ENCODE results near the gene DLG2. TPM values are rescaled to one million over a fixed set of nuclear protein-coding genes. Genes with fewer than 3 reads are reported as not detected.

DLG2 gene
- total RNA-seq, 3 donors from 2014 or later = 4.3 to 12.3 (median 6.9) TPM

GRCh38 chr11:84290647-84291046 is 1336.5 kb downstream of the DLG2 start:
- no peak for DNase-seq (ENCODE audit: low spot score in 2 of 2)
- Histone ChIP-seq H3K27ac (no peak overlapping the region), H3K27me3 (no peaks in the 10 kb centered on the region), H3K4me1 (no peaks in the 10 kb centered on the region), H3K36me3 (no peaks in the 10 kb centered on the region), H3K4me3 (no peak overlapping the region), H3K9me3 (no peaks in the 10 kb centered on the region)
- intact Hi-C loops (cut with DNase I; ENCODE audit: low total_unique reads) = no loop called here
- TF ChIP-seq CTCF (IDR thresholded peaks at IDR 0.05) = no peak
- TF ChIP-seq POLR2A (IDR thresholded peaks at IDR 0.05) = no peak
- no peak for TF ChIP-seq POLR2AphosphoS5 (IDR thresholded peaks at IDR 0.05)

GRCh38 chr11:84289381-84289906 is 1337.7 kb downstream of the DLG2 start:
- no peaks in the 10 kb centered on the region for H3K36me3 ChIP-seq
- no peak for DNase-seq (ENCODE audit: low spot score in 2 of 2)

DNA sequence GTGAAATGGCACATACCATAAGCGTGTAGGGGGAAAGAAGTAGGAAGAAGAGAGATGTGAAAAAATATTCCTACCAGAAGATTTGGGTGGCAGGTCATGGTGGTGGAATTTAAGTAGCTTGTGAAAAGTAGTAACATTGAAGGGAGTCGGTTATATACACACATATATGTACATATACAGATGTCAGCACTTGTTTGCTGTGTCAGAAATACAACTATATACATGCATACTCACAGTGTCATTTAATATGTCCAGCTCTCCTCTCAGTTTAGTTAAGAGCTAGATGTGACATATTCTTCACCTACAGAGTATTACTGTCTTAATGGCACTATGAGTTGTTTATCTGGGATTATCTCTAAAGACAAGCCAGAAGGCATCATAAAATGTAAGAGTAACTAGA is 1353.6 kb downstream of the DLG2 start:
- H3K27ac ChIP-seq = no peak overlapping the region
- TF ChIP-seq POLR2A (IDR thresholded peaks at IDR 0.05) = no peak
- no peak for DNase-seq (ENCODE audit: low spot score in 2 of 2)
- H3K4me1 ChIP-seq = no peaks in the 10 kb centered on the region
- no peaks in the 10 kb centered on the region for H3K9me3 ChIP-seq
- H3K36me3 ChIP-seq = no peaks in the 10 kb centered on the region
- H3K27me3 ChIP-seq = no peaks in the 10 kb centered on the region
- intact Hi-C loops (cut with DNase I; ENCODE audit: low total_unique reads) = no loop called here
- H3K4me3 ChIP-seq = no peak overlapping the region

More at GRCh38 chr11:84289381-84289906, 1337.7 kb downstream of the DLG2 start:
- no peak for TF ChIP-seq CTCF (IDR thresholded peaks at IDR 0.05)
- TF ChIP-seq POLR2A (IDR thresholded peaks at IDR 0.05) = no peak
- no peak for TF ChIP-seq POLR2AphosphoS5 (IDR thresholded peaks at IDR 0.05)
- Histone ChIP-seq H3K27me3 (no peaks in the 10 kb centered on the region), H3K4me1 (no peaks in the 10 kb centered on the region), H3K27ac (no peak overlapping the region), H3K4me3 (no peak overlapping the region), H3K9me3 (no peaks in the 10 kb centered on the region)
- intact Hi-C loops (cut with DNase I; ENCODE audit: low total_unique reads) = no loop called here

GRCh38 chr11:84270466-84270865 is 1356.7 kb downstream of the DLG2 start:
- TF ChIP-seq CTCF (IDR thresholded peaks at IDR 0.05) (no peak), POLR2A (IDR thresholded peaks at IDR 0.05) (no peak), POLR2AphosphoS5 (IDR thresholded peaks at IDR 0.05) (no peak)
- intact Hi-C loops (cut with DNase I; ENCODE audit: low total_unique reads) = no loop called here
- H3K36me3 ChIP-seq = no peaks in the 10 kb centered on the region

DNA sequence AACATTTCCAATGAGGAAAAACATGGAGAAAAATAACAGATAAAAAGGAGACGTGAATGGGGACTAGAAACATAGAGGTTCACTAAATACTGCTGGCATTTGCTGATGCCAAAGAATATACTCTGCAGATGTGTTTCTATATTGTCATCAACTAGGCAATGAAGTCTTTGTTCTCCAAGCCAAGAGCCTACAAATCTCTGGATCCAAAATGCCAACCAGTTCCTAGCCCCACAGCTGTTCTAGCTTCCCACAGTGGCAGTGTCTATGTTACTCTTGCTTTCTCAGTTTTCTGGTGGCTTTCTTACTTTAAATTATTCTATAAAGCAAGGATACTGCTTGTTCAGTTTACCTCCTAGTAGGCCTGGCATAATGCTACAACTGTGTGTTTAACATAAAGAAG is 1363.1 kb downstream of the DLG2 start:
- H3K27me3 ChIP-seq = no peaks in the 10 kb centered on the region
- no peak for DNase-seq (ENCODE audit: low spot score in 2 of 2)
- H3K27ac ChIP-seq = no peak overlapping the region
- no peaks in the 10 kb centered on the region for H3K4me1 ChIP-seq
- no peaks in the 10 kb centered on the region for H3K36me3 ChIP-seq
- no peak overlapping the region for H3K4me3 ChIP-seq
- H3K9me3 ChIP-seq = no peaks in the 10 kb centered on the region
- intact Hi-C loops (cut with DNase I; ENCODE audit: low total_unique reads) = no loop called here
- TF ChIP-seq POLR2A (IDR thresholded peaks at IDR 0.05) (no peak), CTCF (IDR thresholded peaks at IDR 0.05) (no peak), POLR2AphosphoS5 (IDR thresholded peaks at IDR 0.05) (no peak)

More at GRCh38 chr11:84270466-84270865, 1356.7 kb downstream of the DLG2 start:
- DNase-seq (ENCODE audit: low spot score in 2 of 2) = no peak
- Histone ChIP-seq H3K27ac (no peak overlapping the region), H3K27me3 (no peaks in the 10 kb centered on the region), H3K4me1 (no peaks in the 10 kb centered on the region), H3K9me3 (no peaks in the 10 kb centered on the region), H3K4me3 (no peak overlapping the region)

DNA sequence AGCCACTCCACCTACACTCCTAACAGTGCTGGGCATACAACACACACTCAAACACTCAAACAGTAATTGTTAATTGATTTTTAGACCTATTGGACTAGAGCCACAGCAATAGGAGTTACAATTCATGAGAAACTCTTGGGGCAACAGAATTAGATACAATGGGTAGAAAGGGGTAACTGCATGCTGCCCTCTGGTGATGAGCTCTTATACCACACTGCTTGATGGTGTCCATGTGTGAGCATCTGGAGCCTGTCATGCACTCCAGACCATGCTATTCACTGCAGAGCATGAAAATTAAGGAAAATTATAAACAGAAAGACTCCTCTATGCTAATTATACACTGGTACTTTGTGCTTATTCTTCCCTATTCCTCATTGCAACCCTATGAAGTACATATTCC is 1365.4 kb downstream of the DLG2 start:
- H3K27me3 ChIP-seq = no peaks in the 10 kb centered on the region
- no peak for TF ChIP-seq POLR2A (IDR thresholded peaks at IDR 0.05)
- TF ChIP-seq POLR2AphosphoS5 (IDR thresholded peaks at IDR 0.05) = no peak
- no peak for TF ChIP-seq CTCF (IDR thresholded peaks at IDR 0.05)
- no peak overlapping the region for H3K4me3 ChIP-seq
- H3K27ac ChIP-seq = no peak overlapping the region
- no peaks in the 10 kb centered on the region for H3K9me3 ChIP-seq
- no peaks in the 10 kb centered on the region for H3K36me3 ChIP-seq
- no peak for DNase-seq (ENCODE audit: low spot score in 2 of 2)
- H3K4me1 ChIP-seq = no peaks in the 10 kb centered on the region
- intact Hi-C loops (cut with DNase I; ENCODE audit: low total_unique reads) = no loop called here
